GM21528 (cell line): Measurements from ENCODE around the gene ZBTB17.
"Not testable (repeated sequence)": the region's sequence is repeated elsewhere in the genome, so short reads cannot be mapped to it uniquely, and the experiment has no call there.

ENCODE experiments used
- ATAC-seq: cut with Tn5 transposase; IDR thresholded peaks from one replicate; pipeline ENCODE4 v1.9.1; 2021; ENCODE audit warnings: mild to moderate bottlenecking, moderate library complexity; ENCODE audit not compliant: unreplicated experiment, low FRiP score

Gene ZBTB17

GRCh38 chr1:15939181-15940109 lies 36.5 kb downstream of the ZBTB17 start:
- no peak for ATAC-seq

- ATAC-seq, result no peak
Measured at GRCh38 chr1:15938628-15939161, 37.2 kb downstream of the ZBTB17 start.

- no peak for ATAC-seq
Measured at GRCh38 chr1:15937706-15938168, 38.2 kb downstream of the ZBTB17 start.

- ATAC-seq, result no peak
Measured at GRCh38 chr1:15937146-15937545, 38.8 kb downstream of the ZBTB17 start.

- no peak for ATAC-seq
Measured at GRCh38 chr1:15936025-15936424, 39.9 kb downstream of the ZBTB17 start.

GRCh38 chr1:15935056-15935950 lies 40.6 kb downstream of the ZBTB17 start:
- no peak for ATAC-seq

- no peak for ATAC-seq
Measured at GRCh38 chr1:15934211-15935055, 41.5 kb downstream of the ZBTB17 start.

GRCh38 chr1:15933684-15934083 lies 42.2 kb downstream of the ZBTB17 start:
- ATAC-seq, result no peak

GRCh38 chr1:15932612-15933011 lies 43.3 kb downstream of the ZBTB17 start:
- no peak for ATAC-seq

- ATAC-seq, result no peak
Measured at GRCh38 chr1:15931884-15932283, 44.0 kb downstream of the ZBTB17 start.

- no peak for ATAC-seq
Measured at GRCh38 chr1:15931401-15931800, 44.5 kb downstream of the ZBTB17 start.

- no peak for ATAC-seq
Measured at GRCh38 chr1:15928971-15929965, 46.6 kb downstream of the ZBTB17 start.

- not testable (repeated sequence) for ATAC-seq
Measured at GRCh38 chr1:15926448-15926847, 49.5 kb downstream of the ZBTB17 start.

GRCh38 chr1:15923241-15923640 lies 52.7 kb downstream of the ZBTB17 start:
- no peak for ATAC-seq

GRCh38 chr1:15918962-15919715 lies 56.8 kb downstream of the ZBTB17 start:
- ATAC-seq, result no peak

- no peak for ATAC-seq
Measured at GRCh38 chr1:15916916-15917315, 59.0 kb downstream of the ZBTB17 start.

GRCh38 chr1:15916417-15916816 lies 59.5 kb downstream of the ZBTB17 start:
- no peak for ATAC-seq

- ATAC-seq, result no peak
Measured at GRCh38 chr1:15915991-15916390, 59.9 kb downstream of the ZBTB17 start.
